ENCODE data around the gene SULT4A1.
A peak's percentile ranks its signal among the peaks of the same experiment; 100 is the strongest.

SULT4A1 gene

DNA sequence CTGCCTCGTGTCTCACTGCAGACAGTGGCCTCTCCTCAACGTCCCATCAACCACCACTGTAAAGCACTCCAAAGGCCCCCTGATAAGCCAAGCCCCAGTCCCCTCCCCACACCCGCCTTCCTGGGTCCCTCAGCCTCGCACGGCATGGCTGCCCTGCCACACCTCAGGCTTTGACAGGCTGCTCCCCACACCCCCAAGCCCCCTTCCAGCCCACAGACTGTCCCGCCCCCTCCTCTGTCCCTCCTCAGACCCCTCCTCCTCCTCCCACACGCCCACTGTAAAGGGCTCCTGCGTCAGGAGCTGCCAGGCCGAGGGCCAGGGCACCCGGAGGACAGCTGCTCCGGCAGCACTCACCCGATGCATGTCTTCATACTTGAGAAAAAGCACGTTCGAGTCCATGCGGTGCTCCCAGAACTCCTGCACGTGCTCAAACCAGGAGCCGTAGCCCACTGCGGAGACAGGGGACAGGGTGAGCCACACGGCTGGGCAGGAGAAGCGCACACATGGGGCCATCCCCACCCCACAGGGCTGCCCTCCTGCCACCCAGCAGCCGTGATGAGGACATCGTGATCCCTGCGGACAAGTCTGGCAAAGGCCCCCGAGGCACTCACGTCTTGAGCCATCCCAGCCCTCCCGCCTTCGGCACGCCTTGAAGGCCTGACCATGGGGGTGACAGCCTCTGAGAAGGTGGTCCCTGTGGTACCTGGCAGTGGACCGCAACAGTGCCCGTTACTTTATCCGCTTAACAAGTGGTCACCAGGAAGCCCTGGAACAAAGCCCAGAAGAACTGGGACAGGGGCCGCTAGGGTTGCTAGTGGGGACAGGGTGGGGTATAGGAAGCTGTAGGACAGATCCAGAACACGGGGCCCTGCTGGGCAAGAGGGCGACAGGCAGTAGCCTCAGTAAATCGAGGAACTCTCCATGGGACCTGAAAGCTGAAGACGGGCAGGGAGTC is 28.8 kb downstream of the SULT4A1 start:
- H3K36me3 Mint-ChIP-seq = no peaks in the 10 kb centered on the region
- H3K4me1 Mint-ChIP-seq = no peaks in the 10 kb centered on the region
- no peaks in the 10 kb centered on the region for H3K9me3 Mint-ChIP-seq
- DNase-seq (ENCODE audit: low spot score in 2 of 2) (no peak), ATAC-seq (no peak)
- no peak overlapping the region for H3K27ac Mint-ChIP-seq
- H3K4me3 Mint-ChIP-seq = no peak overlapping the region

DNA sequence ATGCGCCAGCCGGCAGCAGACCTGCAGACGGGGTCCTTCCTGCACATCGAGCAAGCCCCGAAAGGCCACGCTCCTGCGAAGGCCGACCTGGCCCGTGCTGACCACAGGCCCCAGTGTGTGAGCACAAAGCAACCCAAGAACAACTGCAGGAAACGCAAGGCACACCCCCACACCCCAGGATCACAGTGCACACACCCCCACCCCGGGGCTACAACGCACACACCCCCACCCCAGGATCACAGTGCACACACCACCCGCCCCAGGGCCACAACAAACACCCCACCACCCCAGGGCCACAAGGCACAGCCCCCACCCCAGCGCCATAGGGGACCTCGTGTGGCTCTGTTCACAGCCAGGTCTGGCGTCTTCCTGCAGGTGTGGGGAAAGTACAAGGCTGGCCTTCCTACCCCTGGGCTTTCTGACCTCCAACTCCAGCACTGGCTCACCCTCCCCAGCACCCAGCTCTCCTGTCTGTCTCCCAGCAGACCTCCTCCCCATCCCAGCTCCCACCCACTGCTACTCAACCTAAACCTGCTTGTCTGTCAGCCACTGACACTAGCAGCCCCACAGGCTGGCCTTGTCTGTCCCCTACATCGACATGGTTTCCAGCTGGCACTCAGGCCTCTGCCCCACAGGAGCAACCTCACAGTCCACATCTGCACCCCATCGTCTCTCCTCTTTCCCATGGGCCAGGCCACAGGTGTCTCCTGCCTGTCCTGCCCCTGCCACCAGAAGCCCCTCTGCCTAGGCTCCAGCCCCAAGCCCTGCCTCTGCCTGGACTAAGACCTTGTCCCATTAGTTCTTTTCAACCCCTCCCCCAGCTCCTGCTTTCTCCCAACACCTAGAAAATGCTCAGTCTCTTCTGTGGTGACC is 29.7 kb downstream of the SULT4A1 start:
- ATAC-seq (peak; percentile 5), DNase-seq (ENCODE audit: low spot score in 2 of 2) (no peak)
- H3K27ac Mint-ChIP-seq = no peak overlapping the region
- H3K4me1 Mint-ChIP-seq = no peaks in the 10 kb centered on the region
- no peaks in the 10 kb centered on the region for H3K36me3 Mint-ChIP-seq
- no peak overlapping the region for H3K4me3 Mint-ChIP-seq
- no peaks in the 10 kb centered on the region for H3K9me3 Mint-ChIP-seq

DNA sequence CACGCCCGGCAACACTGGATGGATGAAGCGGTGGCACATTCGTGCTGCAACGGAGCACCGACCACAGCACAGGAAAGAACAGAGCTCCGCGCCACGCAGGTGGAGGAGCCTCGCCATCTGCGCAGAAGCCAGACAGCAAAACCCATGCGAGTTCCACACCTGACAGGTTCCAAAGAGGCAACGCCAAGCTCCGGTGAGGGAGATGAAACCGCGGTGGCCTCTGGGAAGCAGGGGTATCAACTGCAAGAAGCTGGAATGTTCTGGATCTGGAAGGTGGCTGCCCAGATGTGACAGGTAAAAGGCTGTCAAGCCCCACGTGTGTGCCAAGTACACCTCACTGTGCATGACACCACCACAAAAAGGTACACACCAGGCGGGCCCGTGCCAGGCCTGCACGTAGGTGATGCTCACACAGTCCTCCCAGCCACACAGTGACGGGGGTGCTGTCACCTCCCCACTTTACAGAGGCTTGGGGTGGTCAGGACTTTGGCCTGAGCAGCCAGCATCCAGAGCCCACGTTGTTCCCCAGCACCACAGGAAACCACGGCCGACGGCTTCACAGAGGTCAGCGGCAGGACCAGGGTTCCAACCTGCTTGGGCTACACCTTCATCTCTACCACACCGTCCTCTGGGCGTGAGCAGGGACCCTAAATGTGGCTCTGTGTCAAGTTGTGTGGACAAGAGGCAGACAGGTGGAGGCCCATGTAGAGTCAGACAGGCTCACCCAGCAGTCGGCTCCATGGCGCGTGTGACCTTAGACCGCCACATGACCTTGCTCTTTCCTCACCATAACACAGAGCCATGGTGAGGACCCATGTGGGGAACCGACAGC is 30.5 kb downstream of the SULT4A1 start:
- no peaks in the 10 kb centered on the region for H3K9me3 Mint-ChIP-seq
- no peaks in the 10 kb centered on the region for H3K36me3 Mint-ChIP-seq
- H3K4me1 Mint-ChIP-seq = no peaks in the 10 kb centered on the region
- ATAC-seq (peak; percentile 9), DNase-seq (ENCODE audit: low spot score in 2 of 2) (no peak)
- H3K4me3 Mint-ChIP-seq = no peak overlapping the region
- no peak overlapping the region for H3K27ac Mint-ChIP-seq

DNA sequence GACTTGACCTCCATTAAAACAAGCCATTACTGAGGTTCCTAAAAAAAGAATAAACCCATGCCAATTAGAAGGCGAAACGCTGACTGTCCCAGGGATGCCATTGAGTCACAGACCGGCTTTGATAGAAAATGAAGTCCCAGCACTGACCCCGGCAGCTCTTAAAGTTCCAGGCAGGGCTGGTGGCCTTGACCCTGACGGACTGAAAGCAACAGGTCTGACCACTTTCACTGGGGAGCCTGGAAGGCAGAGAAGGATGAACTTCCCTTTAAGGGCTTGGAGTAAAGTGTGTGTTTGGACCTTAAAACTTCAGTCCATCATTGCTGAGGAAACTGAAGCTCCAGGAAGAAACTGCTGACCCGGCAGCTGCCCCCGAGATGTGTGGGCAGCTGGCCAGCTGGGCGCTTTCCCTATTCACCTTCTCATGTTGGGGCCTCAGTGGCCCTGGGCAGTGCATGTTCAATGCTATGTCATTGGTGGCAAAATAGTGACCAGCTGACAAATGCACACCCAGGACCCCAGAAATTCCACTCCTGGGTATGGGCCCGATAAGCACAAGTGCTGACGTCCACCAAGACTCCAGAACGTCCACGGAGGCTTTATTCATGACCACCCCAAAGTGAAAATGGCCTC is 31.3 kb downstream of the SULT4A1 start:
- Mint-ChIP-seq H3K4me3 (no peak overlapping the region), H3K36me3 (no peaks in the 10 kb centered on the region), H3K4me1 (no peaks in the 10 kb centered on the region), H3K9me3 (no peaks in the 10 kb centered on the region), H3K27ac (no peak overlapping the region)
- DNase-seq (ENCODE audit: low spot score in 2 of 2) = no peak
- ATAC-seq = no peak

DNA sequence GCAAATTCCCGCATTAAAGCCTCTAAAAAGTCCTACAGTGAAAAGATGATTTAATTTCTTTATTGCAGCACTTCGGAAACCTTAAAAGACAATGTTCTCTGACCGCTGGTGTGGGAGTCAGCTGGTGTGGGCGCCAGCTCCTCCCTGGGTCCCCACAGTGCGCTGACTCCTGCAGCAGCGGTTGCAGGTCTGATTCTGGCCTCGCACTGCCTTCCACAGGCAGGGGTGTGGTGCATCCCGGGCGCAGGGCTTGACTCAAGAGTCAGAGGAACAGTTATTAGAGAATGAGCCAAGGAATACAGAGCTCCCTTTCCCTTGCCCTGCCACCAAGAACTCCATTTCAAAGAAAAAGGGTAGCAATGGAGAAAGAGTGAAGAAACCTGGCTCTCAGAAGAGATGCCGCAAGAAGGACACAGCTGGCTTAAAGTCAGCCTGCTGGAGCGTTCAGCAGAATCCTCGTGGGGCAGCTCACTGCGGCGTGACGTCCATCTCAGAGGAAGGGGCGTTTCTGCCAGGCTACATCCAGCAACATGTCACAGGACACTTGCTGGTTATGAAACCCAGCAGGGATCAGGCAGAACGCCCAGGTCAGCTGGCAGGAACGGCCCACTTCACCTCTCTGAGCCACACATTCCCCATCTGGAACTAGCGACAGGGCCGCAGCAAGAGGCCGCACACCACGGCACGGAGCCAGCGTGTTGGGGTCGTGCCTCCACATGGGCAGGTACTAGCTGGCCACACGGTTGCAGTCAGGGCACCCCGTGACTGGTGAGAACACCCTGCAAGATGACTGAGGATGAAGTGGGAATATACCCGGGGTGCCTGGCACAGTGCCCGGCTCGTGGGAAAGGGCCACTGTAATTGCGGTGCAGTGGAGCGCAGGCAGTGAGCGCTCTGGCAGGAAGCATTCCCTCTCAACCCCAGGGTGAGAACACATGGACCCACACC is 32.1 kb downstream of the SULT4A1 start:
- Mint-ChIP-seq H3K36me3 (no peaks in the 10 kb centered on the region), H3K27ac (no peak overlapping the region), H3K9me3 (no peaks in the 10 kb centered on the region), H3K4me1 (no peaks in the 10 kb centered on the region), H3K4me3 (no peak overlapping the region)
- no peak for DNase-seq (ENCODE audit: low spot score in 2 of 2)
- no peak for ATAC-seq

DNA sequence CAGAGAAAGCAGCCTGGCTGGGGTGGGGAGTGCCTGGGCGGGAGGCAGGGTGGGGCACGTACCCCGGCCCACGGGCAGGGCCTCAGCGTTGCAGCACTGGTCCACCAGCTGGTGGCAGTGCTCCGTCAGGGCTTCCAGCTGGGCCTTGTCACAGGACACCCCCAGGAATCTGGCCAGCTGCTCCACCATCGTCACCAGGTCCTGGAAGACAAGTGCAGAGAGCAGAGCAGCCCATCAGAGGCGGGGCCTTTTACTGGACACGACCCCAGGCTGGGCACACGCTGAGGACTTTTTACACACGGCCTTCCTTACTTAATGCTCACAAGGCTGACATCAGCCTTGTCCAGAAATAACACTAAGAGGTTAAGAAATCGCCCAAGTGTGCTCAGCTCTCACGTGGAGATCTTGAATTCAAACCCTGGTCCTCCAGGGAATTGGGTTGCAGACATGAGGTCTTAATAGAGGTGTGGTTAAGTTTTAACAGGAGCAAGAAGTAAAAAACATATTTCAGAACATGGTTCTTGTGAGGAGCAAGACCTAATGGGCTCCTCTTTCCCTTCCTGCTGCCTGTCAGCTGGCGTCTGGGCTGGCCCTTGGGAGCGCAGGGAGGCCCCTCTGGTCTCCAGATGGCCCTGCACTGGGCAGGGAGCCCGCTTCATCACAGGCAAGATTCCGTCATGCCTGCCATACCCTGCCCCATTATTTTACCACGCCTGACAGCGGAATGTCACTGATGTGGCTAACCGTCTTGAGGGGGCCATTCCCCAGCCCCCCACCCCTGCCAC is 33.1 kb downstream of the SULT4A1 start:
- DNase-seq (ENCODE audit: low spot score in 2 of 2) (no peak), ATAC-seq (no peak)
- Mint-ChIP-seq H3K9me3 (no peaks in the 10 kb centered on the region), H3K36me3 (no peaks in the 10 kb centered on the region), H3K27ac (no peak overlapping the region), H3K4me1 (no peaks in the 10 kb centered on the region), H3K4me3 (no peak overlapping the region)

DNA sequence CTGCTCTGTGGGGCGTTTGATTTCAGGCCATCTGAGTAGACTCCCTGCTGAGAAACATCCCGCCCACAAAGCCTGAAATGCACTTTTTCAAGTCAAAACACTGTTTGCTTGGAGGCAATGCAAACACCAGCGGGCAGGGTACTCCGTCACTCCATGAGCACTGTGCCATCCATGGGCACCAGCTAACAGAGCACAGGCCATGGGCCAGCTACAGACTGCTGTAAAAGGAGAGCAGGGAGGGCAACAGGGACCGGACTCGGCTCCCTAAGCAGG is 33.7 kb downstream of the SULT4A1 start:
- no peaks in the 10 kb centered on the region for H3K4me1 Mint-ChIP-seq
- no peak overlapping the region for H3K27ac Mint-ChIP-seq
- DNase-seq (ENCODE audit: low spot score in 2 of 2) = no peak
- H3K36me3 Mint-ChIP-seq = no peaks in the 10 kb centered on the region
- no peak overlapping the region for H3K4me3 Mint-ChIP-seq
- ATAC-seq = no peak
- no peaks in the 10 kb centered on the region for H3K9me3 Mint-ChIP-seq

DNA sequence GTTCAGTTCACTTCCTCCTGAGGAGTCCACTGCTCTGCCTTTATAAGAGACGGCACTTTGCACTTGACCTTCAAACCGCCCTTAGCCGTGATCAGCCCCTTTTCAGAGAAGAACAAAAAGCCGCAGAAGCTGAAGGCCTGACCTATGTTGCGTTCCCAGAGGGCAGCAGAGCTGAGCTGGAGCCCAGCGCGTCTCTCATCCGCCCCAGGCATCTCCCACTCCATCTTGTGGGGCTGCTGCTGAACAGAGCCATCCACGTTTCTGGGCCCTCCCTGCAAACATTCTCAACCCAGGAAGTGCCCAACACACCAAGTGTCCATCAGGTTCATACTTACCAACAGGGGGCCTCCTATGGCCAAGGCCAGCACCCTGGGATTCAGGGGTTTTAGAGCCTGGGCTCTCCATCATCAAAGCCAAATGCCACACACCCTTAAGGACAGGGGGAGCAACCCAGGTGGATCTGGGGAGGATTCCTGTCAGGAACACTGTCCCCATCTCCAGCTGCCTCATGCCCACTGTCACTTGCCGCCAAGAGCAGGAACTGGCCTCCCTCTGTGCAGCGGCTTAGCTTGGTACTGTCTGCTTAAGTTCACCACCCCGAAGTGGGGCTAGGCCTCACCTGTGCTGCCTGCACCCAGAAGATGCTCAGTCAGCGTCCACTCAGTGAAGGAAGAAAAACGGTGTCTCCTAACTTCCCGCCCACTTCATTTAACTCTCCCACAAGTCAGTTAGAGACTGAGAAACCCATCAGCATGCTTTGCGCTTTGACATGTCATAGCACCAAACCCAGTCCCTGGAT is 34.2 kb downstream of the SULT4A1 start:
- ATAC-seq = no peak

DNA sequence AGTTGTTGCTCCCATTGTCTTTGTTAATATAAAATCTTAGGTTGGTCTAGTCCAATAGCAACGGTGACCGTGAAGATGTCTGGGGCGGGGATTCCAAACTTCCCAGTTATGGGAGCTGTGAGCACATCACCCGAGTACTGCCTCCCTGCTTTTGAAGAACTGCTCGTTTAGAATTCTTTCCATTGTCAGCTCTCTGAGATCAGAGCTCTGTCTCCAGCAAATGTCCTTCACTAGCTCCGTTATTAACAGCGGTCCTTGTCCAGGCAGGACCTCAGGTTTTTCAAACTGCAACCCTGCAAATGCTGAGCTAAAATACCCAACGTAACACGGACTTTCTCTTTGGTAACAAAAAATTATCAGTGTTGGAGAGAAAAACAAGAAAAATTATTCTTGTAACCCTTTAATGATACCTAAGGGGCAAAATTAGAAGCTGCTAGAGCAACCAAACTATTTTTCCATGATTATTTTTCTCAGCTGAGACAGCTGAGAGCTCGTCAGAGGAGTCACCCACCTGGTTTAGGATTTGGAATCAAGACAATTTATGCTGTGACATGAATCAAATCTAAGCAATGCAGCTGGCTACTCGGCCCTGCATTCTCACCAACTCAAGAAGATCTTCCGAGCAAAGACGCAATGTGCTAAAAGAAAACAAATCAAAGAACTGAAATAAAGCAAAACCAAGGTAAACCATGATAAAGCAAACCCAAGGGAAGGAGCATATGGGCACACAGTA is 35.1 kb downstream of the SULT4A1 start:
- DNase-seq (ENCODE audit: low spot score in 2 of 2) (no peak), ATAC-seq (no peak)
- H3K4me1 Mint-ChIP-seq = no peaks in the 10 kb centered on the region
- no peak overlapping the region for H3K4me3 Mint-ChIP-seq
- H3K27ac Mint-ChIP-seq = no peak overlapping the region
- no peaks in the 10 kb centered on the region for H3K36me3 Mint-ChIP-seq
- no peaks in the 10 kb centered on the region for H3K9me3 Mint-ChIP-seq

More for the DNA sequence above, 34.2 kb downstream of the SULT4A1 start:
- no peak for DNase-seq (ENCODE audit: low spot score in 2 of 2)
- H3K9me3 Mint-ChIP-seq = no peaks in the 10 kb centered on the region
- no peak overlapping the region for H3K4me3 Mint-ChIP-seq
- H3K36me3 Mint-ChIP-seq = no peaks in the 10 kb centered on the region
- no peaks in the 10 kb centered on the region for H3K4me1 Mint-ChIP-seq
- H3K27ac Mint-ChIP-seq = no peak overlapping the region

DNA sequence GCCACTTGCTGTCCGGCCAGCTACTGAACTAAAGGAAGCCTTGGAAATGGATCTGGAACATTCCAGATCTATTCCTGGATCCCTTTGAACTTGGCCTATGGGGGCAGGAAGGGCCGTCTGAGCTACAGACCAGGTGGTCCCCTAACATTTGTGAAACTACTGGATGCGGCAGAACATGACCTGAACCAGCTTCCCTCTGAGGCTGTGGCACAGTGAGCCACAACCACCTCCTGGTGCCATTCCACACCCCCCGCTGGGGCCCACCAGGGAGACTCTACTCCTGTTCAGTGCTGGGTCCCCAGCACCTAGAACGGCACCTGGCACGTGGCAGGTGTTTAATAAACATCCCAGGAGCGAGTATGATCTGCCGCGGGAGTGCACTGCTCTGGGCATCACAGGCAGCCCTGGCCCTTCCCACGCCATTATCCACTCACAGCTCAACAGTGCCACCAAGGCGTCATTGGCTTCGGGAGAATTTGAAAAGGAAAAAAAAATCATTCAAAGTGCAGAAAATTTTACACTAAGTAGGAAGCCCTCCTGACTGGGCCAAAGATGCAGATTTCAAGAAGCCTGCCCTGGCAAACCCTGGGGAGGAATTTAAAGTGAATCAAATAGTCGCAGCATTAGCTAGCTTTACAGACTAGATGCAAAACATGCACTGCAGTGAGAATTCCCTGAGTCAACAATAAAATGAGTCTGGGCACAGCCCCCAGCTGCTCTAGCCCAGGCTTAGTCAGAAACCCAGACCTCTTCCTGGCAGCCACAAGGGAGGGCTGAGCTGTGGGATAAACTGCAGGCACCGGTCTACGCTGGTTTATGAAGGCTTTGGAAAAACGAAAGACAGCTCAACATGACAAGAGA is 35.9 kb downstream of the SULT4A1 start:
- no peak overlapping the region for H3K27ac Mint-ChIP-seq
- H3K36me3 Mint-ChIP-seq = no peaks in the 10 kb centered on the region
- no peak overlapping the region for H3K4me3 Mint-ChIP-seq
- no peaks in the 10 kb centered on the region for H3K4me1 Mint-ChIP-seq
- DNase-seq (ENCODE audit: low spot score in 2 of 2) (no peak), ATAC-seq (no peak)
- no peaks in the 10 kb centered on the region for H3K9me3 Mint-ChIP-seq

DNA sequence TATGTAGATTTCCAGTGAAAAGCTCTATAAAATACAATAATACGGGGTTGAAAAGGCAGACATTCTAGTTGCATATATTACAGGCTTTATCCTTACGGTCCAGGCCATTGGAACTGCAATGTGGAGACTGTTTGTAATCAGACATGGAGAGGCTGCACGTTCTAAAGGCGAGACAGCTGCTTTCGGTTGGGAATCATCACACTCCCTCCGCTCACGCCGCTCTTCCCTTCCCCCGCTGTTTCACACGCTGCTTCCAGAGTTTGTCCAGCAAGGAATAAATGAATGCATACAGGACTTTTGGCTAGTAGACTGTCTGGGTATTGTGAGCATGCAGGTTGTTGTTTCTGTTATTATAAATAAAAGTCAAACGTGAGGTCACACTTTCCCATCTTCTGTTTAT is 36.7 kb downstream of the SULT4A1 start:
- Mint-ChIP-seq H3K4me3 (no peak overlapping the region), H3K9me3 (no peaks in the 10 kb centered on the region), H3K36me3 (no peaks in the 10 kb centered on the region), H3K27ac (no peak overlapping the region), H3K4me1 (no peaks in the 10 kb centered on the region)
- DNase-seq (ENCODE audit: low spot score in 2 of 2) = no peak
- no peak for ATAC-seq
